IPS-18c (cell line): ENCODE data around the gene PPP1R12B.
"Not testable (repeated sequence)": the region's sequence is repeated elsewhere in the genome, so short reads cannot be mapped to it uniquely, and the experiment has no call there.

Experiments
- H3K4me3 ChIP-seq: 2 replicates; pipeline ENCODE4 v1.7.0; 2013; ENCODE audit warnings: low read depth, mild to moderate bottlenecking, low read length, moderate library complexity; ENCODE audit not compliant: insufficient read depth
- H3K9me3 ChIP-seq: one replicate; pipeline ENCODE4 v1.6.1; 2013; ENCODE audit warnings: mild to moderate bottlenecking, low read length, moderate library complexity; ENCODE audit not compliant: control insufficient read depth, insufficient read depth

The PPP1R12B gene

DNA sequence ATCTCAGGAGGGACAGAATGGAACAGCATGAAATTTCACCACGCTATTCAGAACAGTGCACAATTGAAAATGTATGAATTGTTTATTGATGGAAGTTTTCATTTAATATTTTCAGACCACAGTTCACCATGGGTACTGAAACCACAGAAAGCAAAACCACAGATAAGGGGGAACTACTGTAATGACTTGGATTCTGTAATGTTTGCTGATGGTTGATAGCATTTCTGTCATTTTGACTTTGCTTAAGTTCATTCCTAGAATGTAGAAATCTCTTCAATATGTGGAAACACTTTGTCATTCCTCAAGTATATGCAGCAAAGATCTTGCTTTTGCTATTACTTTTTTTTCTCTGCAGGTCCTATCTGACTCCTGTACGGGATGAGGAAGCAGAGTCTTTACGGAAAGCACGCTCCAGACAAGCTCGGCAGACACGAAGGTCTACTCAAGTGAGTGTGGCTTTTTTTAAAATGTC, 139.7 kb downstream of the PPP1R12B start:
- not testable (repeated sequence) for H3K4me3 ChIP-seq, H3K9me3 ChIP-seq

DNA sequence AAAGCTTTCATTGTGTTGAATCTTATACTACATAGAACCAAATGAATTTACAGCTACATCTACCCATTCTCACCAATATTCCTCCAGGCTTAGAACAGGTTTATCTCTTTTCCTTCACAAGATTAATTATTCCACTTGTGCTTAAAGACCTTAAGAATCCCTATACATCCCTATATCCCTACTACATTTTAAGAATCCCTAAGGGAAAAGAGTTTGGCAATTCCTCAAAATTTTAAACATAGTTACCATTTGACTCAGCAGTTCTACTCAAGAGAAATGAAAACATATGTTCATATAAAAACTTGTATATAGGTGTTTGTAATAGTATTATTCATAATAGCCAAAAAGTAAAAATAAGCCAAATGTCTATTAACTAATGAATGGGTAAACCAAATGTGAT, 140.6 kb downstream of the PPP1R12B start:
- not testable (repeated sequence) for H3K4me3 ChIP-seq, H3K9me3 ChIP-seq

DNA sequence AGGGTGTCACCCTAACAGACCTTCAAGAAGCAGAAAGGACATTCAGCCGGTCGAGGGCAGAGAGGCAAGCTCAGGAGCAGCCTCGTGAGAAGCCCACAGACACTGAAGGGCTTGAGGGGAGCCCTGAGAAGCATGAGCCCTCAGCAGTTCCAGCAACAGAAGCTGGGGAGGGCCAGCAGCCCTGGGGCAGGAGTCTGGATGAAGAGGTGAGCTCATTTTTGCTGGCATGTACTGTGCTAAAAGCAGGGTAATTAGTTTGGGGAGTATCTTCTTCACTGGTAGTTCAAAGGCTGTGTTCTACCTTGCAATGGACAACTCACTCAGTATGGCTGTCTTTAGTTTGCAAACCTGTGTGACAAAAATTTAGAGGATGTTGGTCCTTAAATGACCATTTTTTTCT, 144.6 kb downstream of the PPP1R12B start:
- not testable (repeated sequence) for H3K4me3 ChIP-seq, H3K9me3 ChIP-seq

DNA sequence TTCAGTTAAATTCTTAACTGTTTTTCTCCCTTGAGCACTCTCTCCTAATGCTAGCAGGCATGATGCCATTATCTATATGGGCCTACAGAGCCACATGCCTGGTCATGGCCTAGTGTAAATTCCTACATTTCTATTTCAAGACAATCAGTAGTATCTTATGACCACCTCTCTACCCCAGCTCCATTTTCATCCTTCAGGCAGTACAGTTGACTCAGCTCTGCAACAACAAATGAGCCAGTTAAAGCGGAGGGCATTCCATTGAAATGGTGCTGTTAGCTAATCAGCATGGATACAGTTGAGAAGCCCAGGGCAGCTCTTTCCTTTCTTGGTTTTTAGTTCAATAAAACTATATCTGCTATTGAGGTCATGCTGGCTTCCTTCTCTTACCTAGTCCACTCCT, 150.0 kb downstream of the PPP1R12B start:
- no peak overlapping the region for H3K4me3 ChIP-seq
- no peaks in the 10 kb centered on the region for H3K9me3 ChIP-seq

DNA sequence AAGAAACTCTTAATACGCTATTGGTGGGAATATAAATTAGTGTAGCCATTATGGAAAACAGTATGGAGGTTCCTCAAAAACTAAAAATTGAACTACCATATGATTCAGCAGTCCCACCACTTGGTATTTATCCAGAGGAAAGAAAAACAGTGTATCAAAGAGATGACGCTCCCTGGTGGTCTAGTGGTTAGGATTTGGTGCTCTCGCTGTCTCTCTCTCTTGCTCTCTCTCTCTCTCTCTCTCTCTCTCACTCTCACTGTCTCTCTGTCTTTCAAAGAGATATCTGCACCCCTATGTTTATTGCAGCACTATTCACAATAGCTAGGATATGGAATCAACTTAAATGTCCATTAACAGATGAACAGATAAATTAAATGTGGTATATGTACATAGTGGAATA, 151.5 kb downstream of the PPP1R12B start:
- not testable (repeated sequence) for H3K4me3 ChIP-seq, H3K9me3 ChIP-seq

DNA sequence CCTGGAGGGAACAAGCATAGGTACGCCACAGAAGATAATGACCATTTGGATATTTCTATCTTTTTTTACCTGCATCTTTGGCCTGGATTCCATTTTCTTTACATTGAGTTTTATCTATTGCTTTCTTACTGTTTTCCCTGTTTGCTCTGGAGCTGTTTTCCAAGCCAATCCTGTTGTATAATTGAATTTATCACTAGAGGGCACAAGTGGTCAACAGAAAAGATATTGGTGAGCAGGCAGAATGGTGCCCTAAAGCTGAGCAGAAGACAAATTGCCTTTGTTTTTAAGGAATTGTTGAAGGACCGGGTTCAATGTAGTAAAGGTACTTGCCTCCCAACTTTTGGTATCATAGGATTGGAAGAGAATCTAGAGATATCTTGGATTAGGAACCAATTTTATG, 152.8 kb downstream of the PPP1R12B start:
- H3K4me3 ChIP-seq: no peak overlapping the region

DNA sequence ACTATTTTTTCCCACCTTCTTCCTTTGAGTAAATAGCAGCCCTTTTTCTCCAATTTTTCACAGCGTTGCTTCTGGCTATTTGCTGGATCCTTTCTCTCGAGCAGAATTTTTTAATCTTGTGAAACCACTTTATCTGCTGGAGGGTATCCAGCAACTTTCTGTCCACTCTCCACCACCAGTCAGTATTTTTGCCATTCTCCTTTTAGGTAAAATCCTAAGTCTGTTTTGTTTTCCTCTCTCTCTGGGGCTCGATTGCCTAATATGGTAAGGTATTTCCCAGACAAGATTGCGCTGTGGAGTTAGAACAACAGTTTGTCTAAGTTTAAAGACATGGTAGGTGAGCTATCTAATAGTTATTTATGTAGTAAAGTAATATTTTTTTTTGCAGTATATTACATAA, 156.9 kb downstream of the PPP1R12B start:
- H3K4me3 ChIP-seq: no peak overlapping the region
- no peaks in the 10 kb centered on the region for H3K9me3 ChIP-seq

More for the DNA sequence above, 152.8 kb downstream of the PPP1R12B start:
- no peaks in the 10 kb centered on the region for H3K9me3 ChIP-seq

DNA sequence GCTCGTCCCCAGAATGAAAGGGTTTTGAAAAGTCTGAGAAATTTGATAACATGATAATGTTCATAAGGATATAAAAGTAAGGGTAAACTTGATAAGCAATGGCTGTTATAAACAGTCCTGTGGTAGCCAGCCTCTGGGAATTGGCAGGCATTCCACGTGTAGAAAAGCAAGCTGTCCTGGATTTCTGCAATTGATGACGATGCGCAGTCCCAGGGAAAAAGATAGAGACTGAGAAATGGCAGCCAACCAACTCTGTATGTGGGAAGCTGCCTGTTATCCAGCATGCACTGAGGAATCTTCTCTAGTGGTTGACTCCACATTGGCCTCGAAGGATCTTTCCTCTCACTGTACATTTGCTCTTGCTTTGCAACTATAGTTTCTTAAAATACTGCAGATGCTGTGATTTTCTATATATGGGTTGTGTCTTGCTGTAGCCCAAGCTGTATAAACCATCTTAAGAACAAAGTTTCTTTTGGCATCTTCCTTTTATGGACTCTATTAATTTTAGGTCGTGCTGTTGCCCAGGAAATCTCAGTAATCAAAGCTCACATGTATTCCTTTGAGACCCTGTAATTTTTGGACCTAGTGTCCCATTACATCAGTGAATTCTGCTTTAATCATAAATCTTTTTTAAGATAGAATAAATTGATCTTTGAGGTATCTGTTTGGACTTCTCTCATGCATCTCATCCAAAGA, 157.5 kb downstream of the PPP1R12B start:
- not testable (repeated sequence) for H3K4me3 ChIP-seq, H3K9me3 ChIP-seq

DNA sequence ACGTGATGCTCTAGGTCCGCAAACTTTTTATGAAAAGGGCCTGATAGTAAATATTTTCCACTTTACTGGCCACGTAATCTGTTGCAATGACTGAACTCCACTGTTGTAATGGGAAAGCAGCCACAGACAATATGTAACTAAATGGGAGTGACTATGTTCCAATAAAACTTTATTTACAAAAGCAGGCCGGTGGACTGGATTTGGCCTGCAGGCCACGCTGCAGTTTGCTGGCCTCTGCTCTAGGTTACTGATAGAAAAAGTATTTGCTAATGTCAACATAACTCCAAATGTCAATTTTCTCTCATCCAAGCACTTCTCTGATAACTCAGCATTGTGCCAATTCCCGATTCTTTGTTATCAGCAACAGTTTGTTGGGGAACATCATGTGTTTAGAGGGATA, 160.4 kb downstream of the PPP1R12B start:
- H3K4me3 ChIP-seq, H3K9me3 ChIP-seq: not testable (repeated sequence)

DNA sequence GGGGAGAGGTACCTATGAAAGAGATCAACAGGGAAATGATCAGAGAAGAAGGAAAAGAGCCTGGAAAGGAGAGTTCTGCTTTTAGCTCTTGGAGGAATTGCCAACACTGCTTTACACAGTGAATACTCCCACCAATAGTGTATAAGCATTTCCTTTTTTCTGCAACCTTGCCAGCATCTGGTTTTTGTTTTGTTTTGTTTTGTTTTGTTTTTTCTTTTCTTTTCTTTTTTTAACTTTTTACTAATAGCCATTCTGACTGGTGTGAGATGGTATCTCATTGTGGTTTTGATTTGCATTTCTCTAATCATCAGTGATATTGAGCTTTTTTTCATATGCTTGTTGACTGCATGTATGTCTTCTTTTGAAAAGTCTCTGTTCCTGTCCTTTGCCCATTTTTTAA, 165.4 kb downstream of the PPP1R12B start:
- not testable (repeated sequence) for H3K4me3 ChIP-seq, H3K9me3 ChIP-seq

DNA sequence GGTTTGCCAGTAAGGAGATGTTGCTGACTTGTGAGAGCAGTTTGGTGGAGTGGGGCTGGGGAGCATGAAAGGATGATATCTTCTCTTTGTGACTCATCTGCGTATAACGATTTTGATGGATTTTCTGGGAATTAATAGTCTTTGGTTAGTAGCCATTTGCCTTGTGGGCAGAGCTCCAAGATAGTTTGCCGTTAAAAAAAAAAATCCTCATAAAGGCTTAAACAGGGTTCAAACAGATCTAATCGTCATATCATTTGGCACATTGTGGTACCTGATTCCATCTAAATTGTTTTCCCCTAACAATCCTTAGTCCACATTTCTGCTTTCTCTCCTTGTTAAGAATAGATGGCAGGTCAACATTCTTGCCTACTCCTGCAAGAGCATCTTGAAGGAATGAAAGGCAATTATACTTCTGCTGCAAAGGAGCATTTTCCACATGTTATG, 168.0 kb downstream of the PPP1R12B start:
- H3K4me3 ChIP-seq: no peak overlapping the region

DNA sequence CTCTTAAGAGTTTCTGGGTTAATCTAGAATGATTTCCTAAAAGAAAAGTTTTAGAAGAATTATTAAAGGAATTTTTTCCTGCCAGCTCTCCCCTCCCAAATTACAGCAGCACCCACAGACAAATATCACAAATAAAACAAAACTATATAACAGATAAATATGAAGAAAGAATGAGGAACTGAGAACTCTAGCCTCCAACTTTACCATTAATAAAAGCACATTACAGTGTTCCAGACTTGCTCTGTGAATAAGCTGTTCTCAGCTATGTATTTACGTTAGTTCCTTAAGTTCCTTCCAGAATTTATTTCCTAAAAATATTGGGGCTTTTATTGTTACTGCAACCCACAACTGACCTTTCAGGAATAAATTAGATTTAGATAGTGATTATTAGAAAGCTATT, 168.6 kb downstream of the PPP1R12B start:
- not testable (repeated sequence) for H3K9me3 ChIP-seq

More for the DNA sequence above, 168.0 kb downstream of the PPP1R12B start:
- no peaks in the 10 kb centered on the region for H3K9me3 ChIP-seq

DNA sequence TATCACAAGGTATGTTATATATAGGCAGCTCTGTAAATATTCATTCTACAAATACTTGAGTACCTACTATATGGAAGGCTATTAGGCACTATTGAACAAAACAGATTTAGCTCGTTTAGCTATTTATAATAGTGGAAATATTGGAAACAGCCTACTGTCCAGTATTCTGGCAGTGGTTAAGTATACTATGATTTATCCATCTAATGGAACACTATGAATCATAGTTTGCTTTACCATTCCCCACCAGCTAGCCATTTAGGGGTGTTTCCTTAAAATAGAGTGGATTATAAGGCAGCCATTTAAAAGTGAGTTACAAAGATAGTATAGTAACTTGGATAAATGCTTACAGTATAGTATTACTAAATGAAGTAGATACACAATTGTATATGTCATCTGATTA, 169.7 kb downstream of the PPP1R12B start:
- H3K9me3 ChIP-seq, H3K4me3 ChIP-seq: not testable (repeated sequence)

More for the DNA sequence above, 168.6 kb downstream of the PPP1R12B start:
- H3K4me3 ChIP-seq: not testable (repeated sequence)

DNA sequence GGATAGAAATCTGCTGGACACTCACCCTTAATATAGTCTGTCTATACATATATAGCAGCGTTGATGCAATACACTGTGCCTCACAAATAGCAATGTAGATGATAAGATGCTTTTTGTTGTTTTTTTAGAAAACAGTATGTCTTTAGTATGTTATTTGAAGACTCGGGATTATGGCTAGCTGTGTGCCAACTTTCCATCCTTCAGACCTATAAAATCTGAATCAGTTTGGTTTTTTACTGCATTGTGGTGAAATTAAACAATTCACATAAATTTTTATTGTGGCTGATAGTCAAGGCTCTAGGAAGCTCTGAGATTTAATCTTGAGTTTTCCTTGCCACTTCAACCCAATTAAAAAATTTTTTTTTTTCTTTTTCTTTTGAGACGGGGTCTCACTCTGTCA, 170.4 kb downstream of the PPP1R12B start:
- not testable (repeated sequence) for H3K9me3 ChIP-seq, H3K4me3 ChIP-seq

DNA sequence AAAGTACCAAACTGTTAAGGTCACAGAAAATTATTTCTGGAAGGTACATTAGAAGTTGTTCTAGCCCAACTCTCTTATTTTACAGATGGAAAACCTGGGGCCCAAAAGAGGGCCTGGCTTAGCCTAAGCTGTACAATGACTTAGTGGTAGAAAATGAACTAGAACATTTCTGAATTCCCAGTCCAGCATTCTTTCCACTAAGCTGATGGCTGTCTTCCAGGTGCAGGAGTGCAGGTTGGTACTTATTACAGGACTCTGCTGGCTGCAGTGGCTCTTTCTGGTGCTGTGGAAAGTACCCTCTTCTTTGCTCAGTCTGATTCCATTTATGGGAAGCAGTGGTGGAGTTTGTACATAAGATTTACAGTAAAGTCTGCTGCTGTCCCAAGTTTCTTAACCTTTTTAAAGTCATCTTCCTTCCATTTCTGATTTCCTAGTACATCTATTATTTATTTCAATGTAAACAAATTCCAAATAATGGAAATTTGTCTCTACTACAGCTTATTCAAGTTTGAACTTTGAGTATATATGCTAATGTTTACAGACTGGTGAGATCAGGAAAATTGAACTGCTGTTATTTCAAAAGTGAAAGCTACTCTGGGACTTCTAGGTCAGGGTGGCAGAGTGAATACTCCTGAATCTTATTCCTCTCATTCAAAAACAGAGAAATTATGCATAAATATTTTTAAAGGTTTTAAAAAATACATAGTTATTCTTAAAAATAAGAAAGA, 171.8 kb downstream of the PPP1R12B start:
- H3K9me3 ChIP-seq, H3K4me3 ChIP-seq: not testable (repeated sequence)

DNA sequence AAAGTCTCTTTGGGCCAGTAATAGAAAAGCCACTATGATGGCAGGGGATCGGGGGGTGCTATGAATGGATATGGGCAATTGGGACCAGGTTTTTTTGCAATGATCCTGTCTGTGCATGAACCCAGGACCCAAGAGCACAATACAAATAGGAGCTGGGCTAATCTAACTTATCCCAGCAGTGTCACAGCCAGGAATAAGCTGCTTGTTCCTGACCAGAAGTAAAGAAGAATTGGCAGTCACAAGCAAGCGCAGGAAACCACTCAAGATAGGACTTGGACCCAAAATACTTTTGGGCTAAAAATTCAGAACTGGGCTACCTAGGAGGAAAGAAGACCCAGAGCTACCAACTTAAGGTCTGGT, 172.3 kb downstream of the PPP1R12B start:
- H3K4me3 ChIP-seq: not testable (repeated sequence)

DNA sequence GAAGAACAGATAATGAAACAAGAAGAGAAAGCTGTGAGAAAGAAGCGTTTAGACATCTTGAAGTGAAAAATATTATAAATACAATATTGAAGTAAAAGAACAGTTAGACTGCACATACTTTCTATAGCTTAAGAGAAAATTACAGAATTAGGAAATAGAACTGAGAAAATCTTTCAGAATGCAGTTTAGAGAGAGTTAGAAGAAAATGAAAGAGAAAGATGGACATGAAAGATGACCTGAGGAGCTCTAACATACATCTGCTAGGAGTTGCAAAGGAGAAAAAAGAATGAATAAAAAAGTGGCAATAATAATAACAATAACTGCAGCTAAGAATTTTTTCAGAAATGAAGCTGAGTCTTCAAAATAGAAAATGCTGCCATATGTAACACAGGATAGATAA, 173.0 kb downstream of the PPP1R12B start:
- H3K4me3 ChIP-seq, H3K9me3 ChIP-seq: not testable (repeated sequence)

More for the DNA sequence above, 172.3 kb downstream of the PPP1R12B start:
- not testable (repeated sequence) for H3K9me3 ChIP-seq

DNA sequence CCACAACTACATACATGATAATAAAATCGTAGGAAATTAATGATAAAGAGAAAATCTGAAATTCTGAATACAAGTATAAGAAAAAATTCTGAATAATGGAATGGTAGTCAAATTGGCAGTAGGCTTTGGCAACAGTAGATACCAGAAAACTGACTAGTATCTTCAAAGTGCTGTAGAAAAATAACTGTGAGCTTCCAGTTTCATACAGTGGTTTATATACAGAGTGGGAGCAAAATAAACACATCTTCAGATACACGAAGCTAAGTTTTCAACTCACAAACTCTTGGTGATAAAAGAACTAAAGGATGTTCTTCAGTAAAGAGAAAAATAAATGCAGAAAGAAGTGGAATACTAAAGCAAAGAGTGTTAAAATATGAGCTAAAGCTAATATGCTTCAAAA, 173.4 kb downstream of the PPP1R12B start:
- Histone ChIP-seq H3K9me3 (no peaks in the 10 kb centered on the region), H3K4me3 (no peak overlapping the region)
